Dermis microvascular lymphatic vessel endothelial cell (primary cell): ENCODE data around the gene DDX25. TPM values are rescaled to one million over a fixed set of nuclear protein-coding genes. Genes with fewer than 3 reads are reported as not detected.

Experiments
- DNase-seq, 2 donors: peaks; one replicate each; pipeline versions ENCODE4 v3.0.0 to v3.0.0-alpha.2; 2010; ENCODE audit warnings: low read depth in 2 of 2
- total RNA-seq: library from RNA; depleted of rRNA; stranded (reverse); fragments of >200 nt; gene quantifications from 2 replicates; pipeline ENCODE4 v1.2.1, GENCODE V29; 2014

Gene DDX25
- total RNA-seq, 1 donor from 2014 or later, result not detected

DNA sequence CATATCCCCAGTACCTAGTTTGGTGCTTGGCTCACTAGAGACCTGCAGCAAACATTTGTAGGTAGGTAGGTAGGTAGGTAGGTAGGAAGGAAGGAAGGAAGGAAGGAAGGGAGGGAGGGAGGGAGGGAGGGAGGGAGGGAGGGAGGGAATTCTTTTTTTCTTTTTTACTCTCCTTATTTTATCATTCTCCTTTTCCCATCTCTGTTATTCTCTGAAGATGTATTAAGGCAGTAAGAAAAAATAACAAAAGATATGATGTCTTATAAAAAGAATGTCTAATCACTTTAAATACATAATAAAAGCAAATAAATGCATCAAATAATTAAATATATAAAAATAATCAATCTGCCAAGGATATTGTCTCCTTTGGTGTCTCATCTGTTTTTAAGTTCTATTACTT is 70.0 kb downstream of the DDX25 start:
- no peak for DNase-seq

DNA sequence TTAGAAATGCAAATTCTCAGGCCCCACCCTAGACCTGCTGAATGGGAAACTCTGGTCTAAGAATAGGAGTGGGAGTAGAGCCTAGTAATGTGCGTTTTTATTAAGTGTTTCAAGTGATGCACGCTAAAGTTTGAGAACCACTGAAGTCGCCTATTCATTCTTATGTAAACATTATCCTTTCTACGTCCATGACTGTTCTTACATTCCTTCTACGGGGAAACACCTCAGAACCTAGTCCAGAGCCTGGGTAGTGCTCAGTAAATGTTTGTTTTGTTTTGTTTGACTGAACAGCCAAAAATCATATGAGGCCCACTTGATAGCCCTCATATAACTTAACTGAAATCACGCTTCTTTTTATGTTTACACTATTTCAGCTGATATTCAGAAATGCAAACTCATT is 71.3 kb downstream of the DDX25 start:
- DNase-seq, result no peak

DNA sequence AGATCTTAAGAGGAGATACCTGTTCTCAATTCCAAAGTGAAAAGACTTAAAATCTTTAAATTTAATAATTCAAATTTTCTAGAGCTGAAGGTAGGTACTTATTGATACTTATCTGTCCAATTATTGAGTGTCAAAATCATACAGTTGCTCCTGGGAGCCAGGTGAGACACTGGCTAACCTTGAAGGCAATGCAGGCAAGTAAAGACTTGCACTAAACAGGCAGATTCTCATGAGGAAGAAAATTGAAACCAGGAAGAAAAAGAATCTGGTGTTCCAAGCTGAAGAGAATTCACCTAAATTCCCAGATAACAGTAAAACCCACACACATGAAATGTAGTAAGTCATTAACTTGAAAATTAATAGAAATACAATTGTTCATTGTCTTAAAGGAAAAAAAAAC is 71.8 kb downstream of the DDX25 start:
- DNase-seq, result no peak

DNA sequence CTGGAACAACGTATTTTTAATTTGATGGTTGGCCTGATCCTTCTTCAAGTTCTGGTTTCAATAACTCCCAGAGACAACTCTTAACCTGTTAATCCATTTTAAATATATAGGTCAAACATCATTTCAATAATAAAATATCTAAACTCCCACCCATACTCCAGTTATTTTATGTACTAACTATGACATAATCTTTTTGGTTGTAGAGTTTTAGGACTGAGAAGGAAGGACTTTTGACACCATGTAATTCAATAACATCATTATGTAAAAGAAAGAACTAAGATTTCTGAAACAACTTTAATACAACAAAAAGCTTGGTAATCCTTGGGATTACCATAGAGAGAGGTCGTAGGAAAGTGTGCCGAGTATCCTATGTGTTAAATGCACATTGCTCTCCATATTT is 73.0 kb downstream of the DDX25 start:
- no peak for DNase-seq

DNA sequence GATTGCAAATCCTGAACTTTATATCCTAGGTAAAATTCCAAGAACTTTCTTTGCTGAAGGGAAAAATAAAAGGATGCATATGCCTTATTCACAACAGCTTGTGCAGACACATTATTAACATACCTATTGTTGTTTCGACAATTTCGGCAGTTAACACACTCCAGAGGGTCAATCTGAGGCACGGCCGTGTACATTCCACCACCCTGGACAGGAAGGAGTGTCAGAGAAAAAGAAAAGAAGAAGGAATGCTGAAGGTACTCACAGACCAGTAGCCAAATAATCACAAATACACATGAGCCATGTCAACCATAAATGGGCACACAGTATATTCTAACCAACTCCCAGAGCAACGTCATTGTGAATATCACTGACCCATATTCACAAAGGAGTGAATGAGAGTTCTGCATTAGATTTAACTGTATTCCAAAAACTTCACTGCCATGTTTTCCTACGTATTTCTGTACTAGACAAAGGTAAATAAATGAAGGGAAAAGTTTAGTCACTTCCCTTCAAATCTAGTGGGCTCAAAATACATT is 73.9 kb downstream of the DDX25 start:
- DNase-seq, result peak; percentile 15 to 31

Other genes with a start within 250 kb of the DDX25 start
- gene ACRV1, start 223.7 kb upstream of the DDX25 start, total RNA-seq, result 0.13 TPM in 1 of 2 replicates, not detected in the other
- gene PATE1, start 158.2 kb upstream of the DDX25 start, total RNA-seq, result not detected in 2 replicates
- gene PATE2, start 125.7 kb upstream of the DDX25 start, total RNA-seq, result 0.13 TPM in 1 of 2 replicates, not detected in the other
- not detected in 2 replicates for gene PATE3, start 116.4 kb upstream of the DDX25 start, total RNA-seq
- gene PATE4, start 71.2 kb upstream of the DDX25 start, total RNA-seq, result not detected in 2 replicates
- gene HYLS1, start 16.8 kb upstream of the DDX25 start, total RNA-seq, result 5.6 and 5.8 TPM in 2 replicates
- gene PUS3, start 1.3 kb upstream of the DDX25 start, total RNA-seq, result 7.4 and 7.6 TPM in 2 replicates
- gene VSIG10L2, start 41.5 kb downstream of the DDX25 start, total RNA-seq, result not detected in 2 replicates
- 1.8 and 4.8 TPM in 2 replicates for gene CDON, start 158.4 kb downstream of the DDX25 start, total RNA-seq